Liver (tissue), 9 donors: Measurements from ENCODE around the gene MYRF. TPM values are rescaled to one million over a fixed set of nuclear protein-coding genes. Genes with fewer than 3 reads are reported as not detected.

Experiments
- DNase-seq: peaks from one replicate; pipeline ENCODE4 v3.0.0-alpha.2; 2017; ENCODE audit warnings: low spot score
- H3K27ac ChIP-seq, 2 donors: one replicate each; pipeline ENCODE4 v1.7.0; 2013; ENCODE audit warnings: inconsistent platforms in 2 of 2, low read length in 2 of 2, control low read depth in 1 of 2, low read depth in 1 of 2, mild to moderate bottlenecking in 1 of 2
- H3K27me3 ChIP-seq, 4 donors: one replicate each; pipeline versions ENCODE4 v1.6.1 to v1.7.0; 2013; ENCODE audit warnings: low read length in 3 of 4, inconsistent platforms in 1 of 4, mild to moderate bottlenecking in 1 of 4, moderate library complexity in 1 of 4; ENCODE audit not compliant: control insufficient read depth in 4 of 4, insufficient read depth in 4 of 4
- H3K36me3 ChIP-seq, 4 donors: one replicate each; pipeline versions ENCODE4 v1.6.1 to v1.7.0; 2013; ENCODE audit warnings: low read length in 3 of 4, mild to moderate bottlenecking in 3 of 4, low read depth in 1 of 4, moderate library complexity in 1 of 4; ENCODE audit not compliant: control insufficient read depth in 4 of 4, insufficient read depth in 3 of 4
- H3K4me1 ChIP-seq, 4 donors: one replicate each; pipeline versions ENCODE4 v1.6.1 to v1.7.0; 2013; ENCODE audit warnings: low read length in 3 of 4, mild to moderate bottlenecking in 3 of 4, moderate library complexity in 1 of 4; ENCODE audit not compliant: control insufficient read depth in 4 of 4, insufficient read depth in 4 of 4
- H3K4me3 ChIP-seq, 3 donors: one replicate each; pipeline versions ENCODE4 v1.6.1 to v1.7.0; 2013; ENCODE audit warnings: low read length in 3 of 3, control low read depth in 1 of 3, low read depth in 1 of 3, mild to moderate bottlenecking in 1 of 3
- H3K9ac ChIP-seq, 2 donors: one replicate each; pipeline ENCODE4 v1.7.0; 2013; ENCODE audit warnings: low read length in 2 of 2, mild to moderate bottlenecking in 2 of 2, moderate library complexity in 2 of 2, control low read depth in 1 of 2, low read depth in 1 of 2
- H3K9me3 ChIP-seq, 4 donors: one replicate each; pipeline versions ENCODE4 v1.6.1 to v1.7.0; 2013; ENCODE audit warnings: low read length in 3 of 4; ENCODE audit not compliant: control insufficient read depth in 4 of 4
- EGR1 ChIP-seq, 2 donors: IDR thresholded peaks; 2 replicates each; pipeline ENCODE4 v1.6.1; 2016 to 2018; ENCODE audit warnings: antibody characterized with exemption in 2 of 2, low read depth in 2 of 2
- FOXA2 ChIP-seq: IDR thresholded peaks from 2 replicates; pipeline ENCODE4 v1.6.1; 2016; ENCODE audit warnings: antibody characterized with exemption
- GABPA ChIP-seq, 2 donors: IDR thresholded peaks in 1 of 2; conservative IDR thresholded peaks in 1 of 2; 2 replicates each; pipeline ENCODE4 v1.6.1; 2016; ENCODE audit warnings: antibody characterized with exemption in 2 of 2, mild to moderate bottlenecking in 1 of 2, moderate library complexity in 1 of 2
- HNF4A ChIP-seq, 2 donors: conservative IDR thresholded peaks; 2 replicates each; pipeline ENCODE4 v1.6.1; 2016; ENCODE audit warnings: antibody characterized with exemption in 2 of 2, mild to moderate bottlenecking in 2 of 2
- JUND ChIP-seq, 2 donors: IDR thresholded peaks; 2 replicates each; pipeline ENCODE4 v1.6.1; 2016; ENCODE audit warnings: antibody characterized with exemption in 2 of 2
- NR2F2 ChIP-seq: IDR thresholded peaks from 2 replicates; pipeline ENCODE4 v1.6.1; 2016; ENCODE audit warnings: antibody characterized with exemption
- RAD21 ChIP-seq, 2 donors: IDR thresholded peaks; 2 replicates each; pipeline ENCODE4 v1.6.1; 2016; ENCODE audit warnings: antibody characterized with exemption in 2 of 2, mild to moderate bottlenecking in 2 of 2
- RXRA ChIP-seq, 2 donors: IDR thresholded peaks; 2 replicates each; pipeline ENCODE4 v1.6.1; 2017 to 2018; ENCODE audit warnings: antibody characterized with exemption in 2 of 2, mild to moderate bottlenecking in 1 of 2
- SP1 ChIP-seq: IDR thresholded peaks from 2 replicates; pipeline ENCODE4 v1.6.1; 2018; ENCODE audit warnings: antibody characterized with exemption, mild to moderate bottlenecking
- TAF1 ChIP-seq: conservative IDR thresholded peaks from 2 replicates; pipeline ENCODE4 v1.6.1; 2016; ENCODE audit warnings: antibody characterized with exemption, mild to moderate bottlenecking
- WGBS: extraction: QIAGEN DNeasy Blood & Tissue Kit; methylation state at CpG from one replicate; pipeline ENCODE4 v1.1.7; 2013; 5-methylcytosine and 5-hydroxymethylcytosine counted together
- polyA plus RNA-seq, 2 donors: library from polyadenylated mRNA; stranded (reverse) in 1 of 2; unstranded in 1 of 2; fragments of 200-250 nt in 1 of 2; fragments of >200 nt in 1 of 2; fragmentation: Nextera tagmentation in 1 of 2; extraction: Ambion mirVana in 1 of 2; gene quantifications; one replicate each; pipeline versions ENCODE4 v1.2.1 to v1.2.3, GENCODE V29; 2013 to 2015
- total RNA-seq, 2 donors: library from RNA; depleted of rRNA; stranded (reverse); fragments of >200 nt; gene quantifications; one replicate each; pipeline ENCODE4 v1.2.3, GENCODE V29; 2014
- TF ChIP-seq, protein P1 (sequence below): IDR thresholded peaks from 2 replicates; pipeline ENCODE4 v1.6.1; 2016; ENCODE audit warnings: antibody characterized with exemption, mild to moderate bottlenecking
- TF ChIP-seq, protein P2 (sequence below): IDR thresholded peaks from 2 replicates; pipeline ENCODE4 v1.6.1; 2016; ENCODE audit warnings: antibody characterized with exemption
- donor health status: healthy.
- donor health status: healthy.
- donor health status: healthy.
- donor health status: healthy.
- donor health status: healthy.

MYRF gene
- total and polyA plus RNA-seq, 4 donors = 3.5 to 6.5 (median 4.4) TPM

DNA sequence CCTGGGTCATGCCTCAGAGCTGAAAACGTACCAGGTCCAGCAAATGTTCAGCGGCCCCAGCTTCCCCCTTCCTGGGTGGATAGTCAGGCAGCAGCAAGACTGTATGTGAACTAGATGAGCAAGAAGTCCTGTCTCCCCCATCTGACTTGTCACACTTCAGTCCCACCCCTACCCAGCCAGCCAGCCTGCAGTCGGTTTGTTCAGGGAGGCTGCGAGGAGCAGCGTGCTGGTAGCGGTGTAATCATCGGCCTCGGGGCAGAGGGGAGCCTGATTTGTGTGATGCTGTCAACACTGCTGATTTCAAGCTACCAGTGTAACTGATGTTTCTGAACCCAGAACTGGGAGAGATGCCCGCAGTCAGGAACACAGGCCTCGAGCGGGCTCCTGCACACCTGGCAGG, 30.4 kb downstream of the MYRF start:
- H3K36me3 ChIP-seq = peaks cover 6 to 83% (median 18%) of the 10 kb centered on the region in 4 donors
- WGBS = 88% methylated on average over 11 of the region's 11 CpGs
- no peak overlapping the region for H3K4me3 ChIP-seq
- no peak overlapping the region for H3K9ac ChIP-seq
- H3K27ac ChIP-seq = no peak overlapping the region
- no peak for DNase-seq
- no peaks in the 10 kb centered on the region for H3K9me3 ChIP-seq
- no peaks in the 10 kb centered on the region for H3K4me1 ChIP-seq
- TF ChIP-seq RXRA (IDR thresholded peaks at IDR 0.05) (no peak), EGR1 (IDR thresholded peaks at IDR 0.05; ENCODE audit: low read depth in 2 of 2) (no peak)
- TF ChIP-seq, protein P1, sequence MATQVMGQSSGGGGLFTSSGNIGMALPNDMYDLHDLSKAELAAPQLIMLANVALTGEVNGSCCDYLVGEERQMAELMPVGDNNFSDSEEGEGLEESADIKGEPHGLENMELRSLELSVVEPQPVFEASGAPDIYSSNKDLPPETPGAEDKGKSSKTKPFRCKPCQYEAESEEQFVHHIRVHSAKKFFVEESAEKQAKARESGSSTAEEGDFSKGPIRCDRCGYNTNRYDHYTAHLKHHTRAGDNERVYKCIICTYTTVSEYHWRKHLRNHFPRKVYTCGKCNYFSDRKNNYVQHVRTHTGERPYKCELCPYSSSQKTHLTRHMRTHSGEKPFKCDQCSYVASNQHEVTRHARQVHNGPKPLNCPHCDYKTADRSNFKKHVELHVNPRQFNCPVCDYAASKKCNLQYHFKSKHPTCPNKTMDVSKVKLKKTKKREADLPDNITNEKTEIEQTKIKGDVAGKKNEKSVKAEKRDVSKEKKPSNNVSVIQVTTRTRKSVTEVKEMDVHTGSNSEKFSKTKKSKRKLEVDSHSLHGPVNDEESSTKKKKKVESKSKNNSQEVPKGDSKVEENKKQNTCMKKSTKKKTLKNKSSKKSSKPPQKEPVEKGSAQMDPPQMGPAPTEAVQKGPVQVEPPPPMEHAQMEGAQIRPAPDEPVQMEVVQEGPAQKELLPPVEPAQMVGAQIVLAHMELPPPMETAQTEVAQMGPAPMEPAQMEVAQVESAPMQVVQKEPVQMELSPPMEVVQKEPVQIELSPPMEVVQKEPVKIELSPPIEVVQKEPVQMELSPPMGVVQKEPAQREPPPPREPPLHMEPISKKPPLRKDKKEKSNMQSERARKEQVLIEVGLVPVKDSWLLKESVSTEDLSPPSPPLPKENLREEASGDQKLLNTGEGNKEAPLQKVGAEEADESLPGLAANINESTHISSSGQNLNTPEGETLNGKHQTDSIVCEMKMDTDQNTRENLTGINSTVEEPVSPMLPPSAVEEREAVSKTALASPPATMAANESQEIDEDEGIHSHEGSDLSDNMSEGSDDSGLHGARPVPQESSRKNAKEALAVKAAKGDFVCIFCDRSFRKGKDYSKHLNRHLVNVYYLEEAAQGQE = no peak
- H3K27me3 ChIP-seq = no peaks in the 10 kb centered on the region

DNA sequence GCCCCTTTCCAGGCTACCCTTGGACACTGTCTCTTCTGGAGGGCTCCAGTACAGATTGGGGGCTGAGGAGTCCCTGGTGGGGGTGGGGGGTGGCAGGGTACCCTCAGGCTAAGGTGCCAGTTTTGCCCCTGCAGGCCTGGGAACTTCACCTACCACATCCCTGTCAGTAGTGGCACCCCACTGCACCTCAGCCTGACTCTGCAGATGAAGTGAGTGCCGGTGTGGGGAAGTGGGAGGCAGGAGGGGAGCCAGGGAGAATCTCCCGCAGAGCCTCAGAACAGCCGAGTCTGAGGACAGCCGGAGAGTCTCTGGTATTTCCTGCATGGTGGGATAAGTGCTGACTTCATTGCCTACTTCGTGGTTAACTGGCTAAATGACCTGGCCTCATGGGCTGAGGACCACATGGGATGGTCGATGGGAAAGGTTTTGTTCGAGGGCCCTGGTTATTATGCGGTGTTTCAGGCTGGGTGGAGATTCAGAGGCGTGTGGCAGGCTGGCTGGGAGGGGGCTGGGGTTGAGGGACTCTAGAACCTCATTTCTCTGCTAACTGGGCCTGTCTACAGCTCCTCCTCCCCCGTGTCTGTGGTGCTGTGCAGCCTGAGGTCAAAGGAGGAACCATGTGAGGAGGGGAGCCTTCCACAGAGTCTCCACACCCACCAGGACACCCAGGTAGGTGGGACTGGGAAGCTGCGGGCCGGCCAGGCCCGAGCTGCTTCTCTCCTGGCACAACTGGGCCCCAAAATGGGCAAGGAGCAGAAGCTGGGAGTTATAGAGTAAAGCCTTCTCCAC, 31.5 kb downstream of the MYRF start:
- no peak overlapping the region for H3K27ac ChIP-seq
- peaks cover 7 to 83% (median 20%) of the 10 kb centered on the region in 4 donors for H3K36me3 ChIP-seq
- H3K9ac ChIP-seq = no peak overlapping the region
- DNase-seq = no peak
- H3K27me3 ChIP-seq = no peaks in the 10 kb centered on the region
- WGBS = 76% methylated on average over 13 of the region's 13 CpGs
- H3K9me3 ChIP-seq = no peaks in the 10 kb centered on the region
- no peaks in the 10 kb centered on the region for H3K4me1 ChIP-seq
- TF ChIP-seq FOXA2 (no peak), HNF4A (conservative IDR thresholded peaks at IDR 0.05) (no peak), RXRA (IDR thresholded peaks at IDR 0.05) (no peak), RAD21 (IDR thresholded peaks at IDR 0.05) (no peak), GABPA (IDR thresholded peaks at IDR 0.05 in 1 of 2, conservative IDR thresholded peaks at IDR 0.05 in 1 of 2) (no peak)
- H3K4me3 ChIP-seq = no peak overlapping the region

DNA sequence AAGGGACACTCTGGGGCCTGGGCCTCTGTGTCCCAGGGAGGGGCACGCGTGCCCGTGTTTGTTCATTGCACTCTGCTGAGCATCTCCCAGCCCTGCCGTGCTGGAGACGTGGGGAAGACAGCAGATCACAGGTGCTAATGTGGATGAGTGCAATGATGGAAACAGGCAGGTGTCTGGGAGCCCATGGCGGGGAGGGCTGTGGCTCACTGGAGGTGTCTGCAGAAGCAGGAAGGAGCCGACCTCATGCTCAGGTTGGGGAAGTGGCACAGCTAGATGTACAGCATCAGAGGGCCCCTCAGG, 32.0 kb downstream of the MYRF start:
- peaks cover 8 to 85% (median 23%) of the 10 kb centered on the region in 4 donors for H3K36me3 ChIP-seq

More for the DNA sequence above, 32.0 kb downstream of the MYRF start:
- H3K9ac ChIP-seq = no peak overlapping the region
- no peaks in the 10 kb centered on the region for H3K27me3 ChIP-seq
- H3K4me3 ChIP-seq = no peak overlapping the region
- no peaks in the 10 kb centered on the region for H3K9me3 ChIP-seq
- no peak for TF ChIP-seq NR2F2
- no peak for TF ChIP-seq JUND (IDR thresholded peaks at IDR 0.05)
- TF ChIP-seq SP1 = no peak
- TF ChIP-seq GABPA (IDR thresholded peaks at IDR 0.05 in 1 of 2, conservative IDR thresholded peaks at IDR 0.05 in 1 of 2) = no peak
- no peak for TF ChIP-seq TAF1
- TF ChIP-seq, protein P2, sequence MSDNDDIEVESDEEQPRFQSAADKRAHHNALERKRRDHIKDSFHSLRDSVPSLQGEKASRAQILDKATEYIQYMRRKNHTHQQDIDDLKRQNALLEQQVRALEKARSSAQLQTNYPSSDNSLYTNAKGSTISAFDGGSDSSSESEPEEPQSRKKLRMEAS = no peak
- no peak for DNase-seq
- 89% methylated on average over 7 of the region's 7 CpGs for WGBS
- no peak overlapping the region for H3K27ac ChIP-seq
- no peaks in the 10 kb centered on the region for H3K4me1 ChIP-seq
